ENCODE results near the gene EXOSC7. TPM values are rescaled to one million over a fixed set of nuclear protein-coding genes. Genes with fewer than 3 reads are reported as not detected.

EXOSC7 gene
- total RNA-seq, 3 donors from 2014 or later: 23.2 to 26.2 (median 24.4) TPM

DNA sequence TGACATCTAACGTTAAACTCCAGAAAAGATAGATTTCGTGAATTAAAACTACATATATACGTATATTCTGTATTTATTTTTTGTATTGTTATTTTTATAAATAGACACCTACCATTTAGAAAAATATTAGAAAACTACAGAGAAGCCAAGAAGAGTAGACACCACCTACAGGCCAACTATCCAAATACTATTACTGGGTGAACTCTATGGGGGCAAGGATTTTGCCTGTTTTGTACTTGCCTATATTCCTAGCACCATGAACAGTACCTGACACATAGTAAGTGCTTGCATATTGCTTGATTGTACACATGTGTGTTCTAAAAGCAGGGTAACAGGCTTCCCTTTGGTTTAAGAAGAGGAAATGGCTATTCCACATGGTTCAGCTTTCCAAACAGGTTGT is 25.7 kb downstream of the EXOSC7 start:
- intact Hi-C loops (cut with DNase I, micrococcal nuclease): no loop called here
- H3K36me3 ChIP-seq (ENCODE audit: low read depth): no peaks in the 10 kb centered on the region
- H3K4me3 ChIP-seq: no peak overlapping the region
- no peaks in the 10 kb centered on the region for H3K4me1 ChIP-seq (ENCODE audit: low read depth)
- ATAC-seq (no peak), DNase-seq (no peak)
- TF ChIP-seq, protein P1, sequence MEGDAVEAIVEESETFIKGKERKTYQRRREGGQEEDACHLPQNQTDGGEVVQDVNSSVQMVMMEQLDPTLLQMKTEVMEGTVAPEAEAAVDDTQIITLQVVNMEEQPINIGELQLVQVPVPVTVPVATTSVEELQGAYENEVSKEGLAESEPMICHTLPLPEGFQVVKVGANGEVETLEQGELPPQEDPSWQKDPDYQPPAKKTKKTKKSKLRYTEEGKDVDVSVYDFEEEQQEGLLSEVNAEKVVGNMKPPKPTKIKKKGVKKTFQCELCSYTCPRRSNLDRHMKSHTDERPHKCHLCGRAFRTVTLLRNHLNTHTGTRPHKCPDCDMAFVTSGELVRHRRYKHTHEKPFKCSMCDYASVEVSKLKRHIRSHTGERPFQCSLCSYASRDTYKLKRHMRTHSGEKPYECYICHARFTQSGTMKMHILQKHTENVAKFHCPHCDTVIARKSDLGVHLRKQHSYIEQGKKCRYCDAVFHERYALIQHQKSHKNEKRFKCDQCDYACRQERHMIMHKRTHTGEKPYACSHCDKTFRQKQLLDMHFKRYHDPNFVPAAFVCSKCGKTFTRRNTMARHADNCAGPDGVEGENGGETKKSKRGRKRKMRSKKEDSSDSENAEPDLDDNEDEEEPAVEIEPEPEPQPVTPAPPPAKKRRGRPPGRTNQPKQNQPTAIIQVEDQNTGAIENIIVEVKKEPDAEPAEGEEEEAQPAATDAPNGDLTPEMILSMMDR (IDR thresholded peaks at IDR 0.05): no peak
- H3K9me3 ChIP-seq: no peaks in the 10 kb centered on the region

DNA sequence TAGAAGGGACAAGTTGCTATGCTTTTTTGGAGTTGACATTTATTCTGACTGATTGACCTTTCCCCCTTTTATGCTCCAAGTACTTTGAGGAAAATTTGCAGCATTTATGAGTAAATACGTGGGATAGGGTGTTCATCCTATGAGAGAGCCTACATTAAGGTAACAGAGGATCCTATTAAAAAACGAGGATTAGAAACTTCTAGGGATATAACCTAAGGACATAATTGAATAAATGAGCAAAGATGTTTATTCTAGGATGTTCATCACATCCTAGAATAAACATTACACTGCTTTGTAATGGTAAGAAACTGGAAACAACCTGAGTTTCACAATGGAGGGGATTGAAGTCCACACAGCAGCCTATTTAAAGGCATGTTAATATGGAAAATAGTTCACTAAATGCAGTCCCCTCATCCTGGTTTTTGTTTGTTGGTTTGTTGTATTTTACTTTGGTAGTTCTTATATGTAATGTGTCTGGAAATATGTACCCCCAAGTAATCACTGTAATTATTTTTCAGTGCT is 26.2 kb downstream of the EXOSC7 start:
- Histone ChIP-seq H3K4me3 (no peak overlapping the region), H3K4me1 (ENCODE audit: low read depth) (no peaks in the 10 kb centered on the region), H3K36me3 (ENCODE audit: low read depth) (no peaks in the 10 kb centered on the region), H3K9me3 (no peaks in the 10 kb centered on the region)
- no peak for DNase-seq
- TF ChIP-seq, protein P1 (IDR thresholded peaks at IDR 0.05): no peak
- no peak for ATAC-seq
- intact Hi-C loops (cut with DNase I, micrococcal nuclease): no loop called here

DNA sequence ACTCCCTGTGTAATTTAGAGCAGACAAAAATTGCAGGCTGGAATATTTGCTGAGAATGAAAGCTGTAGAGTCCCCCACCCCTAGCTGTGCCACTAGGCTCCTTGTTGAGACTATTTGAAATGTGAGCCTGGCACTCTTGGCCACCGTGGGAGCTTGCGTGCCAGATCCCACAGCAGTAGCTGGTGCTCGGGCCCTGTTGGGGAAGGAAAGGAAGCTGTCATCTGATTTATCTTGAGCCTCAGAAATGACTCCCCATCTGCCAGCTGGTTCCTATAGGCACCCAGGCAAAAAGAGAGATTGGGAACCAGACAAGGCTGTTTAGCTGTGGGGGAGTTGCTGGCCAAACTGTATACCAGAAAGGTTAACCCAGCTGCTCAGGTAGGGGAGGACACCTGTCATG is 26.7 kb downstream of the EXOSC7 start:
- H3K36me3 ChIP-seq (ENCODE audit: low read depth): no peaks in the 10 kb centered on the region
- ATAC-seq: no peak
- no peaks in the 10 kb centered on the region for H3K9me3 ChIP-seq
- no peak for DNase-seq
- TF ChIP-seq, protein P1 (IDR thresholded peaks at IDR 0.05): no peak
- H3K4me3 ChIP-seq: no peak overlapping the region
- H3K4me1 ChIP-seq (ENCODE audit: low read depth): no peaks in the 10 kb centered on the region
- intact Hi-C loops (cut with DNase I, micrococcal nuclease): no loop called here

DNA sequence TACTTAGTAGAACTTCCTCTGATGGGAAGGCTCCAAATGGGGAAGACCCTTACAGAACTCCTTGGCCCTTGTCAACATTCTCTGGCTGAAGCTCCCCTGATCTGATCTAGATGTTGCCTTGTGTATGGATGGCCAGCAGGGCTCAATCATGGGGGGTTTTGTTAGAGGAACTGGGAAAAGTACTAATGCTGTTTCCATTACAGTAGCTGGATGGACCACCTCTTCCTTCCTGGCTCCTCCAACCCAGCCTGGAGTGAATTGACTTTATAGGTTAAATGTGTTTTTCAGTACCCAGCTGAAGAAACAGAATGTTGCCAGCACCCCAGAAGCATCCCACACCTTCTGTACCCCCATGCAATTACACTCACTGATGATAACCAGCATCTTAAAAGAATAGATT is 27.4 kb downstream of the EXOSC7 start:
- intact Hi-C loops (cut with DNase I, micrococcal nuclease): no loop called here
- no peaks in the 10 kb centered on the region for H3K36me3 ChIP-seq (ENCODE audit: low read depth)
- H3K9me3 ChIP-seq: no peaks in the 10 kb centered on the region
- TF ChIP-seq, protein P1 (IDR thresholded peaks at IDR 0.05): no peak
- H3K4me1 ChIP-seq (ENCODE audit: low read depth): no peaks in the 10 kb centered on the region
- DNase-seq: no peak
- no peak overlapping the region for H3K4me3 ChIP-seq
- ATAC-seq: no peak

DNA sequence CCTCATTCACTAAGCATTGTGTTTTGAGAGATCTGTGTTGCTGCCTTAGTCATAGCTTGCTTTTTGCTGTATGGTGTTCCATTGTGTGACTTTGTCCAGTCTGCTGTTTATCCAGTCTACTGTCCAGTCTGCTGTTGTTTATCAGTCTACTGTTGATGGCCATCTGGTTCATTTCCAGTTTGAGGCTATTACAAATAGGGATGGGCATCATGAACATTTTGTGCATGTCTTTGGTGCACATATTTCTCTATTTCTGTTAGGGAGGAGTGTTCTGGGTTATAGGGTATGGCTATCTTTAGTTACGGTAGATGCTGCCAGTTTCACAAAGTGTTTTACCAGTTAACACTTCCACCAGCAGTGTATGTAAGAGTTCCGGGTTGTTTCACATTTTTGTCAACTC is 27.8 kb downstream of the EXOSC7 start:
- H3K9me3 ChIP-seq: no peaks in the 10 kb centered on the region
- no peak for DNase-seq
- TF ChIP-seq, protein P1 (IDR thresholded peaks at IDR 0.05): no peak
- ATAC-seq: no peak
- intact Hi-C loops (cut with DNase I, micrococcal nuclease): no loop called here
- no peaks in the 10 kb centered on the region for H3K4me1 ChIP-seq (ENCODE audit: low read depth)
- no peaks in the 10 kb centered on the region for H3K36me3 ChIP-seq (ENCODE audit: low read depth)
- no peak overlapping the region for H3K4me3 ChIP-seq

DNA sequence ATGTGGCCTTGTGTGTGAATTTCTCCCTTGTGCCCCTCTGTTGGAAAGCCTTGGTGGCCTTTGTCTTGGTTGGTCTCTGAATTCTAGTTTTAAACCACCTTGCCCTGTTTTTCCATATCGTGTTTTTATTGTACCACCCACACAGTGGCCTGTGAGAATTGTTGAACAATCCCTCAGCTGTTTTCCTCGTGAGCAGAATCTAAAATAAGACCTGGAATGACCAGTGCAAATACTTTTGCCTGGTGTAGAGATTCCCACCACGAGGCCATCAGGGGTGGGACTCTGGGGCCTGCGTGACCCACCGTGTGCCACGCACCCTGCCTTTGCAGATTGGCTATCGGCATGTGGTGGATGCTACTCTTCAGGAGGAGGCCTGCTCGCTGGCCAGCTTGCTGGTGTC is 31.0 kb downstream of the EXOSC7 start:
- Histone ChIP-seq H3K4me3 (no peak overlapping the region), H3K36me3 (ENCODE audit: low read depth) (no peaks in the 10 kb centered on the region), H3K4me1 (ENCODE audit: low read depth) (no peaks in the 10 kb centered on the region), H3K9me3 (no peaks in the 10 kb centered on the region)
- TF ChIP-seq, protein P1 (IDR thresholded peaks at IDR 0.05): no peak
- intact Hi-C loops (cut with DNase I, micrococcal nuclease): no loop called here
- ATAC-seq: no peak
- DNase-seq: no peak
